Cardiac ventricle fibroblast (primary cell): ENCODE measurements around the gene GPR152. TPM values are rescaled to one million over a fixed set of nuclear protein-coding genes. Genes with fewer than 3 reads are reported as not detected.

Source experiments
- total RNA-seq: library from RNA; depleted of rRNA; stranded (reverse); fragments of >200 nt; gene quantifications from 2 replicates; pipeline ENCODE4 v1.2.3, GENCODE V29; 2015

GPR152 gene
- not detected in 2 replicates for total RNA-seq

GRCh38 chr11:67452141-67452952 lies at the start of gene GPR152:
Gene GPR152, minus strand, starts transcription at chr11:67452729. Its CDS starts 5 bp downstream, at chr11:67452724.

GRCh38 chr11:67482827-67483798 lies 30.6 kb upstream of the GPR152 start, which contains the start of gene AIP:
Gene AIP, plus strand, starts transcription at chr11:67483026. Its CDS starts 133 bp downstream, at chr11:67483159.

DNA sequence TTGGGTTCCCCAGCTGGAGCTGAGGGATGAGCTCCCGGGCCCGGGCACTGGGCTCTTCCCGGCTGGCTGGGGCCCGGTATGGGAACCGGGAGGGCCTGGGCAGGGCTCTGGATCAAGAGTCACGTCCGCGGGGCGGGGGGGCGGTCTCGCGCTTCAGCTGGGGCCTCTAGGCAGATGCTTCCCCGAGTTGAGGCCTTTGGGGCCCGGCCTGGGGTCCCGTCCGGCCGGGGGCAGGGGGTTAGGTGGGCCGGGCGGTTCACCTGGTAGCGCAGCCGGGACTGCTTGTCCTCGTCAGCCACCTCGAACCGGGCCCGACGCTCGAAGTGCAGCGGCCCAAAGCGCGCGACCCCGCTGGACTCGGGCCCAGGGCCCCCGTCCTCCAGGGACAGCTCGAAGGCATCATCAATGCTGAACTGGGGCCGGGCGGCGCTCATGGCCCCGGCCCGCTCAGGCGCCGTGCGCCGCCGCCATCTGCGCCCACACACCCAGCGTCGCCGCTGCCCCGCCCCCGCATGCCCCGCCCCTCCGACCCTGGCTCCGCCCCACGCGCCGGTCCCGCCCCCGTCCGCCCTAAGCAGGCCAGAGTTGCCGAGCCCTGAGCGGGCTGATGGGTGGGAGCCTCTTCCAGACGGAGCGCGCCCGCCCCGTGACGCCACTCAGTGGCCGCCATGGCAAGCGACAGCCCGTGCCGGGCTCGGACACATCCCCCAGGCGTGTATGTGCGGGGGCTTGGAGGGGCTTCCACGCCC lies 16.4 kb upstream of the GPR152 start, which contains the start of gene TMEM134:
TSS of gene TMEM134 (minus strand) at position 493 of the 749 bp plus-strand sequence. CDS start at position 434, 59 bp downstream.

DNA sequence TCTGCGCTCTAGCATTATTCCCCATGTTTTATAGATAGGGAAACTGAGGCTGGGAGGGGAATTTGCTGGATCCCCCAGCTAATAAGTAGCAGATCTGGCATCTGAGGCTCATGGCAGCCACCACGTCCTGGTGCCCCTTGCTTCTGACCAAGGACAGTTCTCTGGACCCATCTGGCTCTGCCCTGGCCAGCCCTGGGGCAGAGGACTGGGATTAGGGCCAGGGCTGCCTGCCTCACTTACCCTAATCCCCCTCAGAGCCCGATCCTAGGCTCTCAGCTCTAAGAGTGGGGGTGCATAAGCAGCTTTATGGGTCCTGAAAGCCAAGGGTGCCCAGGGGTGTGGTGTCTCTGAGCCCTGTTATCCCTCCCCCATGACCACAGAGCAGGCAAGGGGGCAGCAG lies 2.5 kb upstream of the GPR152 start, which contains the start of gene CABP4:
TSS of gene CABP4 (plus strand) at position 301 of the 400 bp plus-strand sequence. CDS start at position 371, 70 bp downstream.

GRCh38 chr11:67437082-67437808 lies 15.3 kb downstream of the GPR152 start, which contains the start of gene PTPRCAP:
Gene PTPRCAP, minus strand, starts transcription at chr11:67437682. Its CDS starts 63 bp downstream, at chr11:67437619.

GRCh38 chr11:67428052-67429001 lies 24.2 kb downstream of the GPR152 start, which contains the start of gene RPS6KB2:
Gene RPS6KB2, plus strand, starts transcription at chr11:67428494. Its CDS starts 52 bp downstream, at chr11:67428546.

DNA sequence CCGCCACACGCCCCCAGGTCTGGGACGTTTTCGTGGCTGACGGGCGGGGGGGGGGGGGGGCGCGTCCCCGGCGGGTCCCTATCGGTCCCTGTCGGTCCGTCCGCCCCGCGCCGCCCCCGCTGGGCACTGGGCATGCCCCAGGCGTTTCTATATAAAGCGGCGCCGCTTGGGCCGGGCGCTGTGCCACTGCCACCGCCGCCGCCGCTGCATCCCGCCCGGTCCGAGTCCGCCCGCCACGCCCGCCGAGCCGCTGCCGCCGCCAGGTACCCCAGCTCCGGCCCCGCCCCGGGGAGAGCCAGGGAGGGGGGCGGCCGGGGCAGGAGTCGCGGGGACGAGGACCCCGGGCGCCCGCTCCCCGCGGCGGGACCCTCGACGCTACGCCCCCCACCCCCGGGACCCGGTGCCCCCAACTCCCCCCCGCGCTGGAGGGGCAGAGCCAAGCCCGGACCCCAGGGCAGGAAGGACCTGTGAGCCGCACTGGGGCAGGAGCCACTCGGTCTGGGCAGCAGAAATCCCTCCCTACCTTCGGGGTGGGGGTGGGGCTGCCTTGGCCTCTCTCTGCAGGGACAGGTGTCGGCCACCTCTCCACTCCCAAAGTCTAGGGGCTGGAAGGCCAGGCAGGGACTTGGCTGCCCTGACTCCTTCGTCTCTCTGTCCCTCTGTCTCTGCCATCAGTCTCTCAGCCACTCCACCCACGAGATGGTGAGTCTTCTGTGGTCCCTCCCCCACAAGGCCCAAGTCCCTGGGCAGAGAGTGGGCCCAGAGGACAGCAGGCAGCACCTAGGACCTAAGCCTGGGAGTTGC lies 36.8 kb downstream of the GPR152 start, which contains the start of gene CARNS1:
TSS of gene CARNS1 (plus strand) at position 178 of the 804 bp plus-strand sequence. CDS start at position 700, 522 bp downstream.

GRCh38 chr11:67401495-67402191 lies 50.9 kb downstream of the GPR152 start, which contains the start of gene PPP1CA:
Gene PPP1CA, minus strand, starts transcription at chr11:67401858. Its CDS starts 76 bp downstream, at chr11:67401782.

Other genes with a start within 250 kb of the GPR152 start
- gene GRK2, start 186.3 kb downstream of the GPR152 start, total RNA-seq, result 25.4 and 28.3 TPM in 2 replicates
- 16.6 and 29.9 TPM in 2 replicates for gene ANKRD13D, start 163.4 kb downstream of the GPR152 start, total RNA-seq
- gene SSH3, start 149.2 kb downstream of the GPR152 start, total RNA-seq, result 22.4 and 23.3 TPM in 2 replicates
- 91.0 and 113 TPM in 2 replicates for gene POLD4, start 99.2 kb downstream of the GPR152 start, total RNA-seq
- gene CLCF1, start 79.1 kb downstream of the GPR152 start, total RNA-seq, result 8.2 and 8.4 TPM in 2 replicates
- 4.2 and 7.1 TPM in 2 replicates for gene RAD9A, start 60.7 kb downstream of the GPR152 start, total RNA-seq
- 105 and 122 TPM in 2 replicates for gene PPP1CA, start 50.9 kb downstream of the GPR152 start, total RNA-seq
- not detected in 2 replicates for gene TBC1D10C, start 48.6 kb downstream of the GPR152 start, total RNA-seq
- gene CARNS1, start 37.1 kb downstream of the GPR152 start, total RNA-seq, result 0.05 TPM in 1 of 2 replicates, not detected in the other
- gene RPS6KB2, start 24.2 kb downstream of the GPR152 start, total RNA-seq, result 14.9 and 28.5 TPM in 2 replicates
- gene PTPRCAP, start 15.0 kb downstream of the GPR152 start, total RNA-seq, result not detected in 2 replicates
- 62.4 and 70.1 TPM in 2 replicates for gene CORO1B, start 9.3 kb downstream of the GPR152 start, total RNA-seq
- not detected in 2 replicates for gene CABP4, start 2.6 kb upstream of the GPR152 start, total RNA-seq
- gene TMEM134, start 16.5 kb upstream of the GPR152 start, total RNA-seq, result 67.5 and 69.0 TPM in 2 replicates
- gene AIP, start 30.3 kb upstream of the GPR152 start, total RNA-seq, result 46.8 and 62.4 TPM in 2 replicates
- gene PITPNM1, start 52.6 kb upstream of the GPR152 start, total RNA-seq, result 17.0 and 20.1 TPM in 2 replicates
- 29.5 and 35.6 TPM in 2 replicates for gene CDK2AP2, start 55.4 kb upstream of the GPR152 start, total RNA-seq
- not detected in 2 replicates for gene CABP2, start 70.7 kb upstream of the GPR152 start, total RNA-seq
- 422 and 531 TPM in 2 replicates for gene GSTP1, start 131.1 kb upstream of the GPR152 start, total RNA-seq
- gene NDUFV1, start 154.2 kb upstream of the GPR152 start, total RNA-seq, result 131 and 145 TPM in 2 replicates
- gene NUDT8, start 177.2 kb upstream of the GPR152 start, total RNA-seq, result 5.0 and 9.0 TPM in 2 replicates
- gene TBX10, start 187.0 kb upstream of the GPR152 start, total RNA-seq, result not detected in 2 replicates
- gene ACY3, start 198.0 kb upstream of the GPR152 start, total RNA-seq, result not detected in 2 replicates
- gene ALDH3B2, start 221.9 kb upstream of the GPR152 start, total RNA-seq, result not detected in 2 replicates